Duodenal mucosa (tissue), 2 donors: ENCODE measurements around the gene ZNF451.

Source experiments
- H3K27ac ChIP-seq: one replicate; pipeline ENCODE4 v1.7.0; 2013; ENCODE audit warnings: low read depth, low read length
- H3K27me3 ChIP-seq, 2 donors: one replicate each; pipeline ENCODE4 v1.7.0; 2013; ENCODE audit warnings: low read length in 2 of 2, control low read depth in 1 of 2; ENCODE audit not compliant: insufficient read depth in 2 of 2, control insufficient read depth in 1 of 2
- H3K36me3 ChIP-seq, 2 donors: one replicate each; pipeline ENCODE4 v1.7.0; 2013; ENCODE audit warnings: low read length in 2 of 2, control low read depth in 1 of 2; ENCODE audit not compliant: insufficient read depth in 2 of 2, control insufficient read depth in 1 of 2
- H3K4me1 ChIP-seq, 2 donors: one replicate each; pipeline ENCODE4 v1.7.0; 2013; ENCODE audit warnings: low read length in 2 of 2, control low read depth in 1 of 2; ENCODE audit not compliant: insufficient read depth in 2 of 2, control insufficient read depth in 1 of 2
- H3K4me3 ChIP-seq, 2 donors: one replicate each; pipeline ENCODE4 v1.7.0; 2013; ENCODE audit warnings: low read length in 2 of 2, low read depth in 1 of 2
- H3K9ac ChIP-seq, 2 donors: one replicate each; pipeline ENCODE4 v1.7.0; 2013; ENCODE audit warnings: low read length in 2 of 2, low read depth in 1 of 2
- H3K9me3 ChIP-seq, 2 donors: one replicate each; pipeline ENCODE4 v1.7.0; 2013; ENCODE audit warnings: low read length in 2 of 2, control low read depth in 1 of 2; ENCODE audit not compliant: control insufficient read depth in 1 of 2

Gene ZNF451

DNA sequence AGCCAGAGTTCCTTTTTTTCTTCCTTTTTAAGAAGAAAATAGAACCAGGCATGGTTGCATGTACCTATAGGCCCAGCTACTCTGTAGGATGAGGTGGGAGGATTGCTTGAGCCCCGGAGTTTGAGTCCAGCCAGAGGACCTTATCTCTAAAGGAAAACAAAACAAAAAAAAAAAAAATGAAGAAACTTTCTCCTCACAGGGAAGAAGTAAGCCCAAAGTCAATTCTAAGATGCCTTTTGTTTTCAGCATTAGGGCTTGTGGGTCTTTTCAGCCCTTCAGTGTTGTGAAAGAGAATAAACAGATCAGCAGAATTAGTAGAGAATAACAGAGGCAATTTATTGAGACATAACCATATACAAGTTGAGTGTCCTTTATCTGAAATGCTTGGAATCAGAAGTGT lies 26.8 kb downstream of the ZNF451 start:
- Histone ChIP-seq H3K36me3 (no peaks in the 10 kb centered on the region), H3K4me1 (no peaks in the 10 kb centered on the region), H3K4me3 (no peak overlapping the region), H3K9me3 (no peaks in the 10 kb centered on the region), H3K27ac (no peak overlapping the region), H3K27me3 (no peaks in the 10 kb centered on the region), H3K9ac (no peak overlapping the region)

GRCh38 chr6:57117796-57118195 lies 27.8 kb downstream of the ZNF451 start:
- Histone ChIP-seq H3K27me3 (no peaks in the 10 kb centered on the region), H3K9me3 (no peaks in the 10 kb centered on the region), H3K27ac (no peak overlapping the region), H3K4me3 (no peak overlapping the region), H3K36me3 (no peaks in the 10 kb centered on the region), H3K9ac (no peak overlapping the region), H3K4me1 (no peaks in the 10 kb centered on the region)

DNA sequence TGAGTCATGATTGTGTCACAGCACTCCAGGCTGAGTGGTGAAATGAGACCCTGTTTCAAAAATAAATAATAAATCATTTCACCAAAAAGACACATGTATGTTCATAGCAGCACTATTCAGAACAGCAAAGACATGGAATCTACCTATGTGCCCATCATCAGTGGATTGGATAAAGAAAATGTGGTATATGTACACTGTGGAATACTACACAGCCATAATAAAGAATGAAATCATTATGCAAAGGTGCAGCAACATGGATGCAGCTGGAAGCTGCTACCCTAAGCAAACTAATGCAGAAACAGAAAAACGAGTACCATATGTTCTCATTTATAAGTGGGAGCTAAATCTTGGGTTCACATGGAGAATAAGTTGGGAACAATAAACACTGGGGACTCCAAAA lies 33.1 kb downstream of the ZNF451 start:
- Histone ChIP-seq H3K36me3 (peaks cover 0 to 3% of the 10 kb centered on the region in 2 donors), H3K4me1 (no peaks in the 10 kb centered on the region)

GRCh38 chr6:57127763-57128162 lies 37.8 kb downstream of the ZNF451 start:
- Histone ChIP-seq H3K4me1 (no peaks in the 10 kb centered on the region), H3K9ac (no peak overlapping the region), H3K9me3 (no peaks in the 10 kb centered on the region), H3K4me3 (no peak overlapping the region), H3K36me3 (peaks cover 0 to 8% of the 10 kb centered on the region in 2 donors), H3K27ac (no peak overlapping the region), H3K27me3 (no peaks in the 10 kb centered on the region)

More for the DNA sequence above, 33.1 kb downstream of the ZNF451 start:
- Histone ChIP-seq H3K4me3 (no peak overlapping the region), H3K9ac (no peak overlapping the region), H3K9me3 (no peaks in the 10 kb centered on the region), H3K27ac (no peak overlapping the region), H3K27me3 (no peaks in the 10 kb centered on the region)

DNA sequence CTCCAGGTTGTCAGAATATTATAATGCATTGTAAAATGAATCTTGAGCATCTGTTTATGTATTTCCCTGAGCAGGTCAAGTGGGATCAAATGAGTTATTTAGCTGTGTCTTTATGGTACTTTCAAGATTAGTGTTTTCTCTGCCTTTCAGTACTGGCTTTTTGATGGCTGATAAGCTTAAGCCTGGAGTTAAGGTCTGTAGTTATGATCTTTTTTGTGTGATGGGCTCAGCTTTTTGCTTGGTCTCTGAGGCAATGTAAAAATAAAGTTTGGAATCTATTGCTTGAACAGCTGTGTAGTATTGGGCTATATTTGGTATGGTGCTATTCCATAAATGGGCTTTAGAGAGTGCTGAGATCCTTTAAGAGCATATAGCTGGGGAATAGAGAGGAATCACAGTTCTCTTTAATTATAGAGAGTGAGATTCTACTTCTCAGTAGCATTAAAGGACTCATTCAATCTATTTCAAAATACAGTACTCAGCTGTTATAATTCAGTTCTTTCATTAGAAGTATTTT lies 40.7 kb downstream of the ZNF451 start:
- H3K36me3 ChIP-seq: peaks cover 0 to 14% of the 10 kb centered on the region in 2 donors
- no peaks in the 10 kb centered on the region for H3K4me1 ChIP-seq
- no peaks in the 10 kb centered on the region for H3K27me3 ChIP-seq
- H3K4me3 ChIP-seq: no peak overlapping the region
- no peak overlapping the region for H3K27ac ChIP-seq
- H3K9ac ChIP-seq: no peak overlapping the region
- H3K9me3 ChIP-seq: no peaks in the 10 kb centered on the region

DNA sequence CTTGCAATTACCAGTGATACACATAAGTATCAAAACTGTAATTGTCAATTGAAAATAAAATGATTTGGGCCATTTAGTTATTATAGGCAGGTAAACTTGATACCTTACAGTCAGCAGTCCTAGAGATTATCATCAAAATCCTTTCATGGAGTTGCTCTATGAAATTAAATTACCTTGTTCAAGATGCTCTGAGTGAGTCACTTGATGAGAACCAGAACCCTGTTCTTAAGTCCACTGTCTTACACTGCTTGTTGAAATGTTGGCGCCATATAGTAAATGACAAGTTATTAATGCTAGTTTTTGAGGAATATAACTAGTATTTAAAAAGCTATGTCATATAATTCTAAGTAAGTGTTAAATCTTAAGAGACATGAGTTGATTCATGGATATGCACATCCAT lies 45.0 kb downstream of the ZNF451 start:
- no peak overlapping the region for H3K27ac ChIP-seq

GRCh38 chr6:57135885-57136284 lies 45.9 kb downstream of the ZNF451 start:
- Histone ChIP-seq H3K27me3 (no peaks in the 10 kb centered on the region), H3K27ac (no peak overlapping the region), H3K4me3 (no peak overlapping the region), H3K36me3 (peaks cover 7 to 25% of the 10 kb centered on the region in 2 donors), H3K9me3 (no peaks in the 10 kb centered on the region), H3K9ac (no peak overlapping the region), H3K4me1 (no peaks in the 10 kb centered on the region)

More for the DNA sequence above, 45.0 kb downstream of the ZNF451 start:
- H3K4me3 ChIP-seq: no peak overlapping the region
- no peaks in the 10 kb centered on the region for H3K4me1 ChIP-seq
- H3K36me3 ChIP-seq: peaks cover 7 to 25% of the 10 kb centered on the region in 2 donors
- H3K27me3 ChIP-seq: no peaks in the 10 kb centered on the region
- H3K9ac ChIP-seq: no peak overlapping the region
- no peaks in the 10 kb centered on the region for H3K9me3 ChIP-seq

- Histone ChIP-seq H3K27ac (no peak overlapping the region), H3K27me3 (no peaks in the 10 kb centered on the region), H3K4me3 (no peak overlapping the region), H3K36me3 (peaks cover 13 to 31% of the 10 kb centered on the region in 2 donors), H3K4me1 (no peaks in the 10 kb centered on the region), H3K9me3 (no peaks in the 10 kb centered on the region), H3K9ac (no peak overlapping the region)
These were observed 47.4 kb downstream of the ZNF451 start for GRCh38 chr6:57137350-57137749.

- Histone ChIP-seq H3K4me3 (no peak overlapping the region), H3K36me3 (peaks cover 13 to 32% of the 10 kb centered on the region in 2 donors), H3K4me1 (no peaks in the 10 kb centered on the region)
These were observed 48.0 kb downstream of the ZNF451 start for GRCh38 chr6:57138026-57138425.

GRCh38 chr6:57141451-57142177 lies 51.6 kb downstream of the ZNF451 start:
- Histone ChIP-seq H3K4me3 (no peak overlapping the region), H3K36me3 (peaks cover 13 to 17% of the 10 kb centered on the region in 2 donors), H3K4me1 (no peaks in the 10 kb centered on the region), H3K27me3 (no peaks in the 10 kb centered on the region), H3K9me3 (no peaks in the 10 kb centered on the region), H3K27ac (no peak overlapping the region), H3K9ac (no peak overlapping the region)

More at GRCh38 chr6:57138026-57138425, 48.0 kb downstream of the ZNF451 start:
- H3K27ac ChIP-seq: no peak overlapping the region
- H3K27me3 ChIP-seq: no peaks in the 10 kb centered on the region
- no peaks in the 10 kb centered on the region for H3K9me3 ChIP-seq
- H3K9ac ChIP-seq: no peak overlapping the region
